ENCODE data around the gene APC2. TPM values are rescaled to one million over a fixed set of nuclear protein-coding genes. Genes with fewer than 3 reads are reported as not detected.
A peak's percentile ranks its signal among the peaks of the same experiment; 100 is the strongest.

Gene APC2, protein sequence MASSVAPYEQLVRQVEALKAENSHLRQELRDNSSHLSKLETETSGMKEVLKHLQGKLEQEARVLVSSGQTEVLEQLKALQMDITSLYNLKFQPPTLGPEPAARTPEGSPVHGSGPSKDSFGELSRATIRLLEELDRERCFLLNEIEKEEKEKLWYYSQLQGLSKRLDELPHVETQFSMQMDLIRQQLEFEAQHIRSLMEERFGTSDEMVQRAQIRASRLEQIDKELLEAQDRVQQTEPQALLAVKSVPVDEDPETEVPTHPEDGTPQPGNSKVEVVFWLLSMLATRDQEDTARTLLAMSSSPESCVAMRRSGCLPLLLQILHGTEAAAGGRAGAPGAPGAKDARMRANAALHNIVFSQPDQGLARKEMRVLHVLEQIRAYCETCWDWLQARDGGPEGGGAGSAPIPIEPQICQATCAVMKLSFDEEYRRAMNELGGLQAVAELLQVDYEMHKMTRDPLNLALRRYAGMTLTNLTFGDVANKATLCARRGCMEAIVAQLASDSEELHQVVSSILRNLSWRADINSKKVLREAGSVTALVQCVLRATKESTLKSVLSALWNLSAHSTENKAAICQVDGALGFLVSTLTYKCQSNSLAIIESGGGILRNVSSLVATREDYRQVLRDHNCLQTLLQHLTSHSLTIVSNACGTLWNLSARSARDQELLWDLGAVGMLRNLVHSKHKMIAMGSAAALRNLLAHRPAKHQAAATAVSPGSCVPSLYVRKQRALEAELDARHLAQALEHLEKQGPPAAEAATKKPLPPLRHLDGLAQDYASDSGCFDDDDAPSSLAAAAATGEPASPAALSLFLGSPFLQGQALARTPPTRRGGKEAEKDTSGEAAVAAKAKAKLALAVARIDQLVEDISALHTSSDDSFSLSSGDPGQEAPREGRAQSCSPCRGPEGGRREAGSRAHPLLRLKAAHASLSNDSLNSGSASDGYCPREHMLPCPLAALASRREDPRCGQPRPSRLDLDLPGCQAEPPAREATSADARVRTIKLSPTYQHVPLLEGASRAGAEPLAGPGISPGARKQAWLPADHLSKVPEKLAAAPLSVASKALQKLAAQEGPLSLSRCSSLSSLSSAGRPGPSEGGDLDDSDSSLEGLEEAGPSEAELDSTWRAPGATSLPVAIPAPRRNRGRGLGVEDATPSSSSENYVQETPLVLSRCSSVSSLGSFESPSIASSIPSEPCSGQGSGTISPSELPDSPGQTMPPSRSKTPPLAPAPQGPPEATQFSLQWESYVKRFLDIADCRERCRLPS (N-terminal part only)
- total RNA-seq, result under 1 TPM; 0.18 to 0.56 TPM
- long read RNA-seq, partial matches to known transcripts, result 1 of 6 reads
- long read RNA-seq, other reads (novel, unspliced or antisense), result 5 of 6 reads

DNA sequence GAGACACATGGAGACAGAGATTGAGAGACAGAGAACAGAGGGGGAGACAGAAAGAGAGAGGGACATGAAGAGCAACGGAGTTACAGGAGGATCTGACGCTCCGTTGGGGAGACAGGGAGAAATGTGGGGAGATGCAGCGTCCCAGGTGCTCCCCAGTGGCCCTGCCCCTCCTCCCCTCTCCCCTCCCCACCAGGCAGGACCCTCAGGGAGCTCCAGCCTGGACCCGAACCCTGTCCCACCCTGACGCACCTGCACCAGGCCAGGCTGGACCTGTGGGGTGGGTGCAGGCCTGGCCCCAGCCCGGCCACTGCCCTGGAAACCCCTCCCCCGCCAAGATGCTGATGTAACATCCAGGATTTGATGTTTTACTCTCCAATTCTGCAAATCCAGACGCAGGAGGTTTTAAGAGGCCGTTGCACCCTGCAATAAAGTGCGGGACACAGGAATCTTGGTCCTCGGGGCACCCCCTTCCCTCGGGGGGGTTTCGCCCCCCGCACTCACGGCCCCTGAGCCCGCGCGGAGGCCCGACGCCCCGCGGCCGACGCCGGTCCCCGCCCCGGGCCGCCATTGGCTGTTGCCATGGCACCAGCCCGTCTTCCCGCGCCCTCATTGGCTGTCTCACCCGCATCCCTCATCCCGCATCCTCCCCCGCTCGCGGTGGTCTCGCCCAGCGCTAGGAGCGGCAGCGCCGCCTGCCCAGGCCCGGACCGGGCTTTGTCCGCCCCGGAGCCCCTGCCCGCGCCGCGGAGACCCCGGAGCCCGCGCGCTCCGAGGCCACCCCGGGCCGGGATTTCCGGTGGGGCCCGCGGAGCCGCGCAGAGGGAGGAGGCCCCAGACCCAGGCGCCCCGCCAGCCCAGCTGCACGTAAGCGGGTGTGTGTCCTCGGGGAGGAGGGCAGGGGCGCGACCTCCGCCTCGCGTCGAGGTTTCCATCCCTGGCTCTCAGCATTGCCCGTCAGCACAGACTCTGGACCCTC lies at the start of gene APC2:
Gene APC2 (plus strand): TSS at position 655 of the 976 bp plus-strand sequence. CDS start 2,881 bp downstream, outside the sequence.
- ATAC-seq (no peak), DNase-seq (peak in 1 of 2 donors; percentile 24)
- intact Hi-C loops (cut with DNase I, micrococcal nuclease), result no loop called here

DNA sequence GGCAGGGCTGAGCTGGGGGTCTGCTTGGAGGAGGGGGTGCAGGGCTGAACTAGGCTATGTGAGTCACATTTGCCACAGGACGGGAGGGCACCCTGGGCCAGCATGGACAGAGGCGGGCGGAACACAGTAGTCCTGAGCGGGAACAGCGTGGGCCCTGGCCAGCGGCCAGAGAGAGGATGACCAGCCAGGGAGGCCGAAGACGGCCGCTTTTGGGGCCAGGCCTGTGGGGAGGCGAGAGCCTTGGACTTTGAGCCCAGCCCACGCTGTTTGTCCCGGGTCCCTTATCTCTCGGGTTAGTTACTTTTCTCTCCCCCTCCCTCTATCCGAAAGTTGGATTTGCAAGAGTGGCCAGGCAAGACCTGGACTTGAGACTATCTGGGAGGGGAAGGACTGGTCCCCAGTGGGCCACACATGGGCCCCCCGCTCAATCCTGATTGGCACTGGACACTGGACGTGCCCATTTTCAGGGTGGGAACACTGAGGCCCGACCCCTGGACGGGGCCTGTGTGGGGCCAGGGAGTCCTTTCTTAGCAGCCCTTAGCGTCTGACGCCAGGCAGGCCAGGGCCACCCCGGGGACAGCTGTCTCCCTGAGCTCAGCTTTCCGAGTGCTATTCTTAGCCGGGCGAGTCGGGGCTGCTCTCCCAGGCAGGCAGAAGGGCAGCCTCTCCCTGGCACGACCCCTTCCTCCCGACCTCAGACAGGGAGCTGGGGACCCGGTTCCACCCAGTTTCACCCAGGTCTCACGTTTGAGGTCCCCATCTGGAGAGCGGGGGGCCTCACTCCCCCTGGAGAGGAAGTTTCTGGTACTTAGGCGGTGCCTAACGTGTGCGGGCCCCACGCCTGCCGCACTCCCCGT lies 49.4 kb upstream of the APC2 start:
- DNase-seq (no peak), ATAC-seq (peak; percentile 7)
- intact Hi-C loops (cut with DNase I, micrococcal nuclease), result no loop called here

DNA sequence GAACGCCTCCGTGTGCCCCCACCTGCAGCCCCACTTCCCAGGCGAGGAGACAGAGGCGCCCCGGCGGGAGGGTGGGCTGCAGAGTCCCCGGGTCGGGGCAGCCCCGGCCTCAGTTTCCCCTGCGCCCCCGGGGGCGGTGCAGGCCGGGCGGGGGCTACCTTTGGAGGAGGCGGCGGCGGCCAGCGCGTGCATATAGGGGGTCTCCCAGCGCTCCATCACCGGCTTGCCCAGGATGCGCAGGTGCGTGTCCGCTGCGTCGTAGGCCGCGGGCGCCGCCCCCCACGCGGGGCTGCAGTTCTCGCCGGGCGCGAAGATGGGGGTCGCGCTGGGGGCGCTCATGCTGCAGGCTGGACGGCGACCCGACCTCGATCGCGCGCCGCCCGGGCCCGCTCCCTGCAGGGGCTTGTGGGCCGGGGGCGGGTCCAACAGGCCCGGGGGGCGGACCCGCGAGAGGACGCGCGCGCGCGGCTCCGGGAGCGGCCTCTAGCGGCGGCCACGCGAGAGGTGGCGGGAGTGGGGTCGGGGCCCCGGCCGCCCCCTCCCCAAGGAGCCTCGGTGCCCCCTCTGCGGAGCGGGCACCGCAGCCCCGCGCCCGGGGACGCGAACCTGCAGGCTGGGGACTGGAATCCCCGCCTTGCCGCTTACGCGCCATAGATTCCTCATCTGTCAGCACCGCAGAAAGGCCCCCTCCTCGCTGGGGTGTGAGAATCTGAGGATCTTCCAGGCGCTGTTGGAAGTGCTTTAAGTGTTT lies 48.6 kb upstream of the APC2 start, which contains the start of gene GAMT:
Gene GAMT (minus strand): TSS at position 405 of the 751 bp plus-strand sequence. CDS start 66 bp downstream, at position 339.
- ATAC-seq, result peak; percentile 29
- intact Hi-C loops (cut with DNase I, micrococcal nuclease), result no loop called here
- DNase-seq, result peak in 1 of 2 donors; percentile 48

DNA sequence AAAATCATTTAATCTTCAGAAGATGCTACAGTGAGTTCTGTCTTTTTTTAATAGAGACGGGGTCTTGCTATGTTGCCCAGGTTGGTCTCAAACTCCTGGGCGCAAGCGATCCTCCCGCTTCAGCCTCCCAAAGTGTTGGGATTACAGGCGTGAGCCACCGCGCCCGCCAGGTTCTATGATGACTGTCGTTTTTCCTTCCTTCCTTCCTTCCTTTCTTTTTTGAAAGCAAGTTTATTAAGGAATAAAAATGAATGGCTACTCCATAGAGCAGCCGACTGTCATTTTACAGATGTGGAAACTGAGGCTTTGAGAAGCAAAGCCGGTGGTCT lies 48.1 kb upstream of the APC2 start:
- intact Hi-C loops (cut with DNase I, micrococcal nuclease), result no loop called here
- no peak for ATAC-seq
- no peak for DNase-seq

DNA sequence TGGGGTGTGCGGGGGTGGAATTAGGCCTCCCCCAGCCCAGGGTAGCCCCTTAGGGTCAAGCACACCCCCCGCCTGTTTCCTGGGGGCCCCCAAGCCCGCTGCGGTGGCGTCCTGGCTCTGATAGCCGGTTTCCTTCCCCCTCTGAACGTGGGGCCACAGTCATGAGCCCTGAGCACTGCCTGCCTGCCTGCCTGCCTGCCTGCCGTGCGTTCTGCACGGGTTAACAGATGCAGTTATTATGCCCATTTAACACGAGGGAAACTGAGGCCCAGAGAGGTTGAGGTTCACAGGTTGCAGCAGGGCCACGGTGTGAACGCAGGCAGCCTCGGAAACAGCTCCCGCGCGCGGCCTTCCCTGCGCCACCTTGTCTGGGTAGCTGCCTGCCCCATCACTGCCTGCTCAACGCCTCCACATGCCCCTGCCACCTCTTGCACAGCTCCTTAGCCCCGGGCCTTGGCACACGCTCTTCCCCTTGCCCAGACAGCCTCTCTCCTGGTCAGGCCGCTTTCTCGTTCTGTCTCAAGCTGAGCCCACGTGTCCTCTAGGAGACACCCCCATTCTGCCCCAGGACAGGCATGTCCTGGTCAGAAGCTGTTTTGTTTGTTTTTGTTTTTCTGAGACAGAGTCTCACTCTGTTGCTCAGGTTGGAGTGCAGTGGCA lies 47.4 kb upstream of the APC2 start:
- DNase-seq (no peak), ATAC-seq (no peak)
- intact Hi-C loops (cut with DNase I, micrococcal nuclease), result no loop called here

DNA sequence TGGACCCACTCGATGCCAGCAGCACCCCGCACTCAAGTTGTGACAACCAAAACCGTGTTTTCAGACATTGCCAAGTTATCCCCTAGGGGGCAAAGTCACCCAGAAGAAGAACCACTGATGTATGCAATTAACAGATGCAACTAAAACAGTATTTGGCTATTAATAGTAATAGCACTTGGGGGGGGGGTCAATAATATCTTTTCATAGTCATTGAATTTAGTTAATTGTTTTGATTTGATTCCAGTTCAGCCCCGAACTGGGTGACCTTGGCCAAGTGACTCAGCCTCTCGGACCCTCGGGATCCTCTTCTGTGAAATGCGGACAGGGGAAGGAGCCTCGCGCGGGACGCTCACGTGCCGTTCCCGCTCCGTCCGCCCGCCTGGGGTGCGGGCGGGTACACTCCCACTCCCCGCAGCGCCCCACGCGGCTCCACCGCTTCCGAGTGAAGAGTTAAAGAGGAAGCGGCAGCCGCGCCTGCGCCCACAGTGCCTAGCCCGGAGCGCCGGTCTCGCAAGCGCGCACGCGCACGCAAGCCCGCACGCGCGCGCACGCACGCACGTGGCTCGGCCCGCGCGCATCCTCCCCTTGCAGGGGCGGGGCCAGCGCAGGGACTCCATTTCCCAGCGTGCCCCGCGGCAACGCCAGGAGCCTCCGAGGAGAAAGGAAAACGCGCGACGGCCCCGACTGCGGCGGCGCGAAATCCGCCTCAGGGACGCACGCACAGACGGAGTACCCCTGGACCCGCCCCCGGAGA lies 43.0 kb upstream of the APC2 start:
- ATAC-seq (peak; percentile 85), DNase-seq (peak; percentile 98 to 99)
- intact Hi-C loops (cut with DNase I, micrococcal nuclease), result no loop called here

DNA sequence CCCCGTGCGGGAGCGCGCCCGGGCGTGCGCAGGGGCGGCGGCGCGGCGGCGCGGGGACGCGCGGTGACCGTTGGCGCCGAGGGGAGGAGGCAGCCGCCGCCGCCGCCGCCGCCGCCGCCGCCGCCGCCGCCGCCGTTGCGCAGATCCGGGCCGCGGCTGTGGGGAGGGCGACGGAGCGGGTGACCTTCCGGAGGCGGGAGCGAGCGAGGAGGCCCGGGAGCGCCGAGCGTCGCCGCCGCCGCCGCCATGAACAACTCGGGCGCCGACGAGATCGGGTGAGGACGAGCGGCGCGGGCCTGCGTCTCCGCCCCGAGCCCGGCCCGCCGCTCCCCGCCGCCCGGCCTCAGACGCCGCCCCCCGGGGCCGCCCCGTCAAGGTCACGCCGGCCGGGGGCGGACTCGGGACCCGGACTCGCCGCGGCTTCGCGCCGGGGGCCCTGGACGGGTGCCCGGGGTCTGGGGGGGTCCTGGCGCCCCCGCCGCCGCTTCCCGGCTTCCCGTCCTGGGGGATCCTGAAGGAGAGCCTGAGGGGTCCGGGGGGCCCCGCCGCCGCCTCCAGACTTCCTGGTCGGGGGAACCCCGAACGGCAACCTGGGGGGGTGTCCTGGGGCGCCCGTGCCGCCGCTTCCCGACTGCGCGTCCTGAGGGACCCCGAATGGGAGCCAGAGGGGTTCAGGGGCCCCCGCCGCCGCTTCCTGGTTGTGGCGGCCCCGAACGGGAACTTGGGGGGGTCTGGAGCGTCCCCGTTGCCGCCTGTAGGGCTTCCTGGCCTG lies 42.2 kb upstream of the APC2 start, which contains the start of gene DAZAP1:
Gene DAZAP1 (plus strand): TSS at position 59 of the 772 bp plus-strand sequence. CDS start 188 bp downstream, at position 247.
- peak in 1 of 2 donors; percentile 59 for DNase-seq
- ATAC-seq, result peak; percentile 22
- intact Hi-C loops (cut with DNase I, micrococcal nuclease), result no loop called here

DNA sequence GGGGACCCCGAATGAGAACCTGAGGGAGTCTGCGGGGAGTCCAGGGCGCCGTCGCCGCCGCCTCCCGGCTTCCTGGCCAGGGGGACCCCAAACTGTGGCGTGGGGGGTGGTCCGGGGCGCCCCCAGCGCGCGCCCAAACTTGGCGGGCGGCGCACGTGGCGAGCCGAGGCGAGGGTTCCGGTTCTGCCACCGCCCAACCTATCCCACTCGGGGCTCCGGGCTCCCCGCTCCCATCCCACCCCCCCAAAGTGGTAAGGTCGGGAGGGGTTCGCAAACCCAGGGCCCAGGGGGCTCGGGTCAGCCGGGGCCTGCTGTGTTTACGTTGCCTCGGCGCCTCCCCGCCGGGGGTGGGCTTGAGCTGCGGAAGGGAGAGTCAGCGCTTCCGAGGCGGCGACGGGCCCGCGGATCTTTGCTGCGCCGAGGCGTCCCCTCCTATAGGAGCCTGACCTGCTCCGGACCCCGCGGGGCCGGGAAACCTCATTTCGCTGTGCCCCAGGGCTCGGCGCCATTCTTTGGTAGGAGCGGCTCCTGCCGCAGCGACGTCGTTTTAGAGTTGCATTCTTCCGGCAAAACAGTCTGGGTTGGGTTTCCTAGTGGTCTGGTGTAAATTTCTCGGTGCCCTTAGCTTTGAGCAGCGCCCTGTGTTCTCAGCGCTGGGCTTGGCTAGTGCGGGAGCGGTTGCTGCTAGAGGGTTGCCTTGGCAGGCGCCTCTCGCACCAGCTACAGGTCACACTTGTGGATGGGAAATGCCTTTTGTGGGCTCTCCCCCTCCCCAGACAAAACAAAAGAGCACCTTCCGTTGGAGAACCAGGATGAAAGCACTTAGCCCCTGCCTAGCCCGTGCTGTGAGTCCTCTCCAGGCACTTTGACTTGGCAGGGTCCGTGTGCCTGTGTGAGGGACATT lies 41.4 kb upstream of the APC2 start:
- intact Hi-C loops (cut with DNase I, micrococcal nuclease), result no loop called here
- peak in 1 of 2 donors; percentile 72 for DNase-seq
- ATAC-seq, result peak; percentile 19

DNA sequence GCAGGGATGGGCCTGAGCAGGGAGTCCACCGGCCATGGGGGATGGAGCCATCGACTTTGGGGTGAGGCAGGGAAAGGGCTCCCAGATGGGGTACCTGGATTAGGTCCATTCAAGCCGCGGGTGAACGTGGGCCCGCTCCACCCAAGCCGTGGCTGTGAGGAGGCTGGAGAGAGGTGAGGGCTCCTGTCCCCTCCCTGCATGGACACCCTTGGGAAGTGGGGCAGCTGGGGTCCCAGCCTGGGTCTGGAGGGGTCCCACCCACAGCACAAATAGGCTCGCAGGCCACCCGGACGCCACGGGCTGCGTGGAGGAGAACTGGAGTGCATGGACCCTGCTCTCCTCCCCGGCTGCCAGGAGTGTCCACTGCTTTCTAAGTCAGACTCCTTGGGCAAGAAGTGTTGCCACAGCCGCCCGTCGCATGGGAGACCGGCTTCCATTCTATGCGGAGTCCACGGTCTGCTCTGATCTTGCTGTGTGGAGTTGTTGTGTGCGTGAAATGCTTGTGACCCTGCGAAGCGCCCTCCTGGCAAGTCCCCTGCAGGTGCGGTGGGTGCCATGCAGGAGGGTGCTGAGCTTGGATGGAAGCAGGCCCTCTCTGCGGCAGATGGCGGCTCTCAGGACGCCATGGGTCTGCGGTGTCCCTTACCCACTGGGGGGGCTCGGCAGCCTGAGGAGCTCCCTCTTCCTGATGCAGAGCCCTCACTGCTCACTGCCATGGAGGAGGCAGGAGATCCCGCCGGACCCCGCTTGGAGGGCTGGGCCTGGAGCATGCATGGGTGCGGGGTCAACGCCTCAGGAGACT lies 40.5 kb upstream of the APC2 start:
- intact Hi-C loops (cut with DNase I, micrococcal nuclease), result no loop called here
- ATAC-seq (no peak), DNase-seq (no peak)

DNA sequence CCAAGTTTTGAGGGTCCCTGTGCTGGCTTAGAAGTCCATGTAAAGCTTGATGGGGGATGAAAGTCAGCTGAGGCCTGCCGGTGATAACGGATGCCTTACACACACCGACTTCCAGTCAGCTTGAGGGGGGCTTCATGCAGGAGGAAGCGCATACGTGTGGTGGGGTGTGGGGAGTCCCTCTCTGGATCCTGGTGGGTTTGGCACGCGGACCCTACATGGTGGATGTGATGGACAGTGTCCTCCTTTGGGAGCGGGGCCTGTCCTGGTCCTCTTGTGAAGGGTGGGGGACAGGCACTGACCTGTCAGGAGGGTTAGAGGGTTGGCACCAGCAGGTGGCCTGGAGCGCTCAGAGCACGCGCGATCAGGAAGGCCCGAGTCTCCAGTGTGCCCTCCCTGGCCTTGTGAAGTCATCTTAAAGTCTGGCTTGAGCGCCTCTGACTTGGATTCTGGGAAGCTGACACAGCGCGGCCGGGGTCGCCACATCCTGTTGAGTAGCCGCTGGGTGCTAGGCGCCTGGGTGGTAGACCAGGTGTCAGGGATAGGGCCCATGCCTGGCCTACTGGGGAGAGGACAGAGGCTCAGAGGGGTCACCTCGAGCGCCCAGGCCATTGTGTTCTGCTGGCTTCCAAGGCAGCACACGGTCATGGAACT lies 39.7 kb upstream of the APC2 start:
- intact Hi-C loops (cut with DNase I, micrococcal nuclease), result no loop called here
- DNase-seq (no peak), ATAC-seq (no peak)

DNA sequence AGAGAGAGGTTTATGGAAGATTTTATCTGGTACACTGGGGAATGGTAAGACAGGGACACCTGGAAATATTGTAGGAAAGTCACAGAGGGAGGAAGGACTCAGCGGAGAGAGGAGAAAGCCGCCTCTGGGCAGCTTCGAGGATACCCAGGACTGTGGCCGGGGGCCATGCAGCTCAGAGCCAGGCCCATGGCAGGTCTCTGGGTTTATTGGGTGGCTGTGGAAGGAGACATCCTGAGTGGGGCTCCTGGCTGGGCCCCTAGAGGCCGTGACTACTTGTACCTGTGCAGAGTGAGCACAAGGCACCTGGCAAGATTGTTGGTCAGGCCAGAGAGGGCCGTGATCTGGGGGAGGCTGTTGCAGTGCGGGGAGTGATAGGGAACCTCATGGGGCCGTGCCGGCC lies 39.1 kb upstream of the APC2 start:
- ATAC-seq (no peak), DNase-seq (no peak)
- intact Hi-C loops (cut with DNase I, micrococcal nuclease), result no loop called here
